Liver (tissue), 3 donors: ENCODE results near the gene PRPH.

Source experiments
- CTCF ChIP-seq: fragments of 150-350 bp; IDR thresholded peaks from 2 replicates; pipeline ENCODE4 v1.5.1; 2017; ENCODE audit warnings: improper control_type of control experiment, low read depth, low read length; ENCODE audit not compliant: missing input control
- TAF1 ChIP-seq: conservative IDR thresholded peaks from 2 replicates; pipeline ENCODE4 v1.6.1; 2016; ENCODE audit warnings: antibody characterized with exemption, mild to moderate bottlenecking
- ZBTB33 ChIP-seq: IDR thresholded peaks from 2 replicates; pipeline ENCODE4 v1.6.1; 2016; ENCODE audit warnings: antibody characterized with exemption
- TF ChIP-seq, protein P1 (sequence below): IDR thresholded peaks from 2 replicates; pipeline ENCODE4 v1.6.1; 2016; ENCODE audit warnings: antibody characterized with exemption
- donor health status: healthy.
- donor health status: healthy.

- TF ChIP-seq CTCF = peak; percentile 45
- TF ChIP-seq ZBTB33 = no peak
- TF ChIP-seq, protein P1, sequence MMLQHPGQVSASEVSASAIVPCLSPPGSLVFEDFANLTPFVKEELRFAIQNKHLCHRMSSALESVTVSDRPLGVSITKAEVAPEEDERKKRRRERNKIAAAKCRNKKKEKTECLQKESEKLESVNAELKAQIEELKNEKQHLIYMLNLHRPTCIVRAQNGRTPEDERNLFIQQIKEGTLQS = no peak
- TF ChIP-seq TAF1 = no peak
Observed at GRCh38 chr12:49296034-49296835, 1.3 kb downstream of the PRPH start.
